ENCODE results near the gene SIPA1L3. TPM values are rescaled to one million over a fixed set of nuclear protein-coding genes. Genes with fewer than 3 reads are reported as not detected.

Gene SIPA1L3
- total and polyA plus RNA-seq, 4 donors = 9.6 to 50.5 (median 27.6) TPM

DNA sequence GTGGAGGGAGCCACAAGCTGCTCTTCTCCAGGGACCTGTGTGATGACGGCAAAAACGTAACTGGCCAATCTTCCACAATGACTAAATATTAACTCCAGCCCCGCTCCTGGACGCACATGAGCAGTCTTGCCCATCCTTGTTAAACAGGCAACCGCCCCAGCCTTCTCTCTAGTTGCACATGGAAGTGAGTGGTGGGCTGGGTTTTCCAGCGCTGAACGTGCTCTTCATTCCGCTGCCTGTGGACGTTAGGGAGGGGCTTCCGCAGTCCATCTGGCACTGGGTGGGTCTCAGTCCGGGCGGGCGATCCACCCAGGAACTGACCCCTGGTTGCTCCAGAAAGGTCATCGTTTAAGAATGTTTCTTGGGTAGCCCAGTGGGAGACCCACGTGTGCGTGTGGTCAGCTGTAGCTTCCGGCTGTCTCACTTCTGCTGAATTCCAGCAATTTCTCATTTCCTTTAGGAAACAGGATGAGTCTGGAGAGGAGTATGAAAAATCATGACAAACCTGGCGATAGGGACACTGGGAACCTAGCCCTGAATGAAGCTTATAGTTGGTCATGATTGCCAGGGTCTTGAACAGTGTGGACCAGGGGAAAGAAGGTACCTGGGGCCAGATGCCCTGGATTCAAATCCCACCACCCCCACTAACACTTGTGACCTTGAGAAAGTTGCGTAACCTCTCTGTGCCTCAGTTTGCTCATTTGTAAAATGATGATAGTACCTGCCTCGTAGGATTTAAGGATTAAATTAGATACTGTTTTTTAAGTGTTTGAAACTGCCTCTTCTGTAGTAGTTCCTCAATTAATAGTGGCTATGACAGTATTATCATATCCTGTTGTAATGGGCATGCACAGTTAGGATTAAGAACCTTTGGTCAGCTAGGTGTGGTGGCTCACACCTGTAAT, 92.6 kb downstream of the SIPA1L3 start:
- peak overlapping the region; percentile 28 to 77 for H3K27ac ChIP-seq (ENCODE audit: low read depth in 1 of 2, low read length in 1 of 2)

GRCh38 chr19:38001158-38001781, 94.3 kb downstream of the SIPA1L3 start:
- DNase-seq (no peak), ATAC-seq (ENCODE audit: insufficient read depth, low FRiP score) (no peak)
- no peak overlapping the region for H3K9ac ChIP-seq (ENCODE audit: insufficient read depth in 1 of 2, low read length in 2 of 2)
- H3K27ac ChIP-seq (ENCODE audit: low read depth in 1 of 2, low read length in 1 of 2) = no peak overlapping the region
- 81 to 90% methylated on average over 5 of the region's 5 CpGs for WGBS, 2 donors
- H3K4me3 ChIP-seq = no peak overlapping the region
- H3K27me3 ChIP-seq (ENCODE audit: control insufficient read depth in 3 of 3, insufficient read depth in 3 of 3, low read length in 2 of 3) = no peaks in the 10 kb centered on the region
- H3K36me3 ChIP-seq (ENCODE audit: control insufficient read depth in 4 of 4, insufficient read depth in 4 of 4, low read length in 4 of 4) = no peaks in the 10 kb centered on the region
- no peaks in the 10 kb centered on the region for H3K9me3 ChIP-seq (ENCODE audit: control insufficient read depth in 4 of 4, insufficient read depth in 3 of 4, low read length in 3 of 4)
- TF ChIP-seq, protein P1, sequence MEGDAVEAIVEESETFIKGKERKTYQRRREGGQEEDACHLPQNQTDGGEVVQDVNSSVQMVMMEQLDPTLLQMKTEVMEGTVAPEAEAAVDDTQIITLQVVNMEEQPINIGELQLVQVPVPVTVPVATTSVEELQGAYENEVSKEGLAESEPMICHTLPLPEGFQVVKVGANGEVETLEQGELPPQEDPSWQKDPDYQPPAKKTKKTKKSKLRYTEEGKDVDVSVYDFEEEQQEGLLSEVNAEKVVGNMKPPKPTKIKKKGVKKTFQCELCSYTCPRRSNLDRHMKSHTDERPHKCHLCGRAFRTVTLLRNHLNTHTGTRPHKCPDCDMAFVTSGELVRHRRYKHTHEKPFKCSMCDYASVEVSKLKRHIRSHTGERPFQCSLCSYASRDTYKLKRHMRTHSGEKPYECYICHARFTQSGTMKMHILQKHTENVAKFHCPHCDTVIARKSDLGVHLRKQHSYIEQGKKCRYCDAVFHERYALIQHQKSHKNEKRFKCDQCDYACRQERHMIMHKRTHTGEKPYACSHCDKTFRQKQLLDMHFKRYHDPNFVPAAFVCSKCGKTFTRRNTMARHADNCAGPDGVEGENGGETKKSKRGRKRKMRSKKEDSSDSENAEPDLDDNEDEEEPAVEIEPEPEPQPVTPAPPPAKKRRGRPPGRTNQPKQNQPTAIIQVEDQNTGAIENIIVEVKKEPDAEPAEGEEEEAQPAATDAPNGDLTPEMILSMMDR (IDR thresholded peaks at IDR 0.05; ENCODE audit: control extremely low read depth, extremely low read depth) = no peak
- H3K4me1 ChIP-seq (ENCODE audit: control insufficient read depth in 5 of 5, insufficient read depth in 5 of 5, low read length in 5 of 5) = peaks cover 3 to 25% (median 6%) of the 10 kb centered on the region in 5 donors

More for the DNA sequence above, 92.6 kb downstream of the SIPA1L3 start:
- Histone ChIP-seq H3K9me3 (ENCODE audit: control insufficient read depth in 4 of 4, insufficient read depth in 3 of 4, low read length in 3 of 4) (no peaks in the 10 kb centered on the region), H3K27me3 (ENCODE audit: control insufficient read depth in 3 of 3, insufficient read depth in 3 of 3, low read length in 2 of 3) (no peaks in the 10 kb centered on the region), H3K4me1 (ENCODE audit: control insufficient read depth in 5 of 5, insufficient read depth in 5 of 5, low read length in 5 of 5) (peaks cover 3 to 18% (median 4%) of the 10 kb centered on the region in 5 donors), H3K4me3 (no peak overlapping the region), H3K9ac (ENCODE audit: insufficient read depth in 1 of 2, low read length in 2 of 2) (no peak overlapping the region), H3K36me3 (ENCODE audit: control insufficient read depth in 4 of 4, insufficient read depth in 4 of 4, low read length in 4 of 4) (no peaks in the 10 kb centered on the region)
- 71 to 81% methylated on average over 20 of the region's 20 CpGs for WGBS, 2 donors
- peak in 1 of 3 donors; percentile 34 for DNase-seq
- no peak for ATAC-seq (ENCODE audit: insufficient read depth, low FRiP score)
- TF ChIP-seq, protein P1 (IDR thresholded peaks at IDR 0.05; ENCODE audit: control extremely low read depth, extremely low read depth) = no peak

- H3K27me3 ChIP-seq (ENCODE audit: control insufficient read depth in 3 of 3, insufficient read depth in 3 of 3, low read length in 2 of 3) = no peaks in the 10 kb centered on the region
- peak overlapping the region; percentile 37 to 93 for H3K9ac ChIP-seq (ENCODE audit: insufficient read depth in 1 of 2, low read length in 2 of 2)
- peak; percentile 92 to 95 (median 94) for DNase-seq
- no peak overlapping the region for H3K4me3 ChIP-seq
- TF ChIP-seq, protein P1 (IDR thresholded peaks at IDR 0.05; ENCODE audit: control extremely low read depth, extremely low read depth) = no peak
- H3K4me1 ChIP-seq (ENCODE audit: control insufficient read depth in 5 of 5, insufficient read depth in 5 of 5, low read length in 5 of 5) = peaks cover 0 to 25% (median 6%) of the 10 kb centered on the region in 5 donors
- peak overlapping the region; percentile 82 to 96 for H3K27ac ChIP-seq (ENCODE audit: low read depth in 1 of 2, low read length in 1 of 2)
- WGBS, 2 donors = 4% methylated on average over 18 of the region's 18 CpGs
- H3K36me3 ChIP-seq (ENCODE audit: control insufficient read depth in 4 of 4, insufficient read depth in 4 of 4, low read length in 4 of 4) = no peaks in the 10 kb centered on the region
- no peaks in the 10 kb centered on the region for H3K9me3 ChIP-seq (ENCODE audit: control insufficient read depth in 4 of 4, insufficient read depth in 3 of 4, low read length in 3 of 4)
- ATAC-seq (ENCODE audit: insufficient read depth, low FRiP score) = peak; percentile 45
Measured at GRCh38 chr19:38003438-38004185, 96.6 kb downstream of the SIPA1L3 start.

Measured in lung (tissue), 12 donors.